AG04449 (cell line): ENCODE results near the gene LELP1.

Experiments used
- CTCF ChIA-PET: fragments of 350-600 bp; formaldehyde crosslinking; extraction: SDS; loops from one replicate; lab custom pipeline; 2021; ENCODE audit warnings: antibody characterized with exemption; lab: Yijun Ruan, JAX
- POLR2A ChIA-PET: fragments of 400-600, 350-600 bp; formaldehyde crosslinking; extraction: SDS; loops from one replicate; lab custom pipeline; 2020; ENCODE audit warnings: antibody characterized with exemption, inconsistent platforms; lab: Yijun Ruan, JAX
- DNase-seq: peaks from one replicate; pipeline ENCODE4 v3.0.0-alpha.2; 2010; ENCODE audit warnings: low read depth, low spot score
- H3K4me3 ChIP-seq: 2 replicates; pipeline ENCODE4 v1.5.1; 2011; ENCODE audit warnings: low read depth, mild to moderate bottlenecking, control low read depth, low read length
- CTCF ChIP-seq: IDR thresholded peaks from one replicate; pipeline ENCODE4 v1.5.1; 2011; ENCODE audit warnings: mild to moderate bottlenecking, moderate library complexity, low read length, control low read depth, inconsistent platforms; ENCODE audit not compliant: insufficient read depth; ENCODE audit errors: missing control alignments

Gene LELP1

GRCh38 chr1:153190373-153190772 lies 12.9 kb upstream of the LELP1 start:
- no peak for TF ChIP-seq CTCF
- H3K4me3 ChIP-seq = no peak overlapping the region
- no peak for DNase-seq
- ChIA-PET CTCF (no interaction called here), POLR2A (no interaction called here)

GRCh38 chr1:153192697-153193096 lies 10.5 kb upstream of the LELP1 start:
- no peak overlapping the region for H3K4me3 ChIP-seq
- ChIA-PET POLR2A (no interaction called here), CTCF (interaction anchor here (1.7 kb wide), 1 partner anchor 322 kb away, joined by 7 read pairs; no protein-coding TSS in a partner anchor)
- TF ChIP-seq CTCF = no peak
- no peak for DNase-seq

GRCh38 chr1:153194331-153195050 lies 8.7 kb upstream of the LELP1 start:
- H3K4me3 ChIP-seq = no peak overlapping the region
- ChIA-PET CTCF (no interaction called here), POLR2A (no interaction called here)
- TF ChIP-seq CTCF = no peak
- DNase-seq = no peak

- TF ChIP-seq CTCF = no peak
- no peak for DNase-seq
- no peak overlapping the region for H3K4me3 ChIP-seq
- POLR2A ChIA-PET = no interaction called here
- CTCF ChIA-PET = no interaction called here
Measured at GRCh38 chr1:153195216-153195615, 8.0 kb upstream of the LELP1 start.

DNA sequence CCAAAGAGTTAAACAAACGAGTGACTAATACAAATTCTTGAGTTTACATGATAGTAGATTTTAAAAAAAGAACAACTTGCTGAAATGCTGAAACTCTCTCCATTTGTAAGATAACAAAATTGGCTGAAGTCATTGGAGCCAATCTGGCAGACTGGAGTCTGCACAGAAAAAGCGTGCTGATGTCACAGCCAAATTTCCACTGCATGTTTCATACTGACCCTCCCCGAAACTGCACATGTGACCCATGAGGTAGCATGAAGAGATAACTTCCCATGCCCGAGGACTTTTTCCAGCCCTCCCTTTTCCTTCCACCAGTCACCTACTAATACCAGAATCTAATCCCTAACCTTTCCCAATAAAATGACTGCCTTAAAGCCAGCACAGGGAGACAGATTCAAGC lies 1.2 kb upstream of the LELP1 start:
- no peak for DNase-seq
- no peak for TF ChIP-seq CTCF
- ChIA-PET POLR2A (no interaction called here), CTCF (no interaction called here)
- no peak overlapping the region for H3K4me3 ChIP-seq

DNA sequence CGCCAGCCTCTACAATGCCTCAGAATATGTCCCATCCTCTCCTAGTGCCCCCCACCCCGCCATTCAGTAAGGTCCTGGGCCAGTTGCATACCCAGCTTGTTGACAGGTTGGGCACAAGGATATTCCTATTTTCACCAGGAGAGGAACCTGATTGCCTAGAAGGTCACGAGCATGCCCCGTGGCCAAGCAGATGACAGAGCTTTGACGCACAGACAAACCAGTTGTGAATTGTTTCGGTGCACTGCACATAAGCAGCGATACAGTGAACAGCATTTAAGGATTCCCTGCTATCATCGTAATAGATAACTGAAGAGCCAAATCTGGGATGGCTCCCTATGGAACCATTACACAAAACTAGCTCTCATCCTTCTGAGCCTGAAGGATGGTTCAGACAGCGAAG lies 3.4 kb downstream of the LELP1 start:
- ChIA-PET CTCF (interaction anchor here (1.2 kb wide), 1 partner anchor 21 kb away, joined by 3 read pairs; no protein-coding TSS in a partner anchor), POLR2A (no interaction called here)
- TF ChIP-seq CTCF = no peak
- no peak for DNase-seq
- no peak overlapping the region for H3K4me3 ChIP-seq
